ENCODE data around the gene TRPM4. TPM values are rescaled to one million over a fixed set of nuclear protein-coding genes. Genes with fewer than 3 reads are reported as not detected.

TRPM4 gene
- total and polyA plus RNA-seq, 2 of the 13 experiments (the other 11 are each of a cell fraction or from before 2014, with no cell fraction given), result 1.9 to 4.3 TPM

DNA sequence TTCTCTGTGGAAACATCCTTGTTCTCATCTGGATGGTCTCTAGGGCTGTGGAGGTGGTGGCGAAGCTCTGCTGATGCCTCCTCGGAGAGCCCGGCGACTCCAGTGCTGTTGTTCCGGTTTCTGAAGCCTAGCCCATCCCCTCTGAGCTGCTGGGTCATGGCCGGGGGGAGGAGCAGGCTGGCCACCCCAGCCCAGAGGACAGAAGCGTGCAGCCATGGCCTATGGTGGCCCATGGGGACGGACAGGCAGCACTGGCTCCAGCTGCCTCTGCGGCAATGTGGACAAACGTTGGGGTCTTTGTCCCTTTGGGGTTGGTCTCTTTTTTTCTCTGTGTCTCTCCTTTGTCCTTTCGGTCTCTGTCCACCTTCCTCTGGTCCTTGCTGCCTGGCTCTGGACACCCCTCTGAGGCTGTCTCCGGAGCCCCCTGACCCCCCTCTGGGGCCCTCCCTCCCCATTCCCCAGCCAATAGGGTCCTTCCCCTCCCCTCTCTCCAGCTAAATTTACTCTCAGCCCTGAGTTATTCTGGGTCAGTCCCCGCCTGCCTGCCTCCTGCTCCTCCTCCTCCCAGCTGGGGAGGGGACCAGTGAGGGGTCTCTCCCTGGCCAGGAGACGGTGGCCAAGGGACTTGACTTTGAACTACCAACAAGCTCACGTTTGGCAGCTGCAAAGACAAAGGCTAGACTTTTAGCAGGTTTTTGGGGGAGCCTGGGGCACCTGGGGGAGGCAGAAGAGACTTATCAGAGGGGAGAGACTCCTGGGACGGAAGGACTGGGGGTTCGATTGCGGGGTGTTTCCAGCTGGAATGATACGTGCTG lies 2.4 kb upstream of the TRPM4 start, which contains the start of gene HRC:
Gene HRC (minus strand): TSS at position 392 of the 815 bp plus-strand sequence. CDS start 159 bp downstream, at position 233.
- WGBS (ENCODE audit: low lambda C conversion rate), result 8% methylated on average over 14 of the region's 19 CpGs
- ATAC-seq (peak; percentile 53), FAIRE-seq (no peak), DNase-seq (ENCODE audit: low spot score) (peak; percentile 47)
- no peaks in the 10 kb centered on the region for H3K36me3 ChIP-seq (replicated peaks in 1 of 2; ENCODE audit: control insufficient read depth in 1 of 2, insufficient read depth in 2 of 2, low read length in 2 of 2)
- peaks cover 60% of the 10 kb centered on the region for H3K4me1 ChIP-seq (ENCODE audit: insufficient read depth, low read length)
- H3K4me2 ChIP-seq (ENCODE audit: low read depth, low read length), result peak within 1 kb of the TSS; percentile 59
- ChIA-PET POLR2A (interaction anchor here (0.7 to 1.8 kb wide), 6 partner anchors 10 to 162 kb away, joined by 3 to 9 read pairs (median 4); partner anchors contain the start of genes LIN7B and RUVBL2), CTCF (ENCODE audit: low intra/inter-chr PET ratio, low total read pairs) (no interaction called here)
- TSS peak; percentile 77 for BruUV-seq (replicated peaks)
- H3K4me3 ChIP-seq (replicated peaks in 1 of 3; ENCODE audit: insufficient read depth in 1 of 3, low read depth in 2 of 3, low read length in 3 of 3), result peak within 1 kb of the TSS; percentile 16 to 64 (median 36); a peak in 5 of 6 replicates
- peak within 1 kb of the TSS; percentile 44 for H3K27ac ChIP-seq (ENCODE audit: extremely low read length, insufficient read depth, low read length)
- H3K9me3 ChIP-seq (ENCODE audit: low read length), result no peaks in the 10 kb centered on the region
- no peaks in the 10 kb centered on the region for H3K79me2 ChIP-seq (ENCODE audit: insufficient read depth, low read length)
- H4K20me1 ChIP-seq (ENCODE audit: insufficient read depth, low read length), result no peaks in the 10 kb centered on the region
- peak within 1 kb of the TSS; percentile 47; the same call in 1 of the 2 replicates for H3K9ac ChIP-seq (ENCODE audit: insufficient read depth, low read depth, low read length)
- in situ Hi-C loops (cut with HindIII; ENCODE audit: extremely low pct_ligation_motif_present, low pct_unique_long_range_greater_than_20kb), result loop anchor here (5.0 kb wide), 1 partner anchor 42 kb away; no protein-coding TSS in a partner anchor
- H3K27me3 ChIP-seq (ENCODE audit: control insufficient read depth in 1 of 2, insufficient read depth in 2 of 2, low read length in 2 of 2), result no peaks in the 10 kb centered on the region; a peak in 2 of 5 replicates
- H2AFZ ChIP-seq (ENCODE audit: low read length), result no peak within 1 kb of the TSS
- intact Hi-C loops (cut with micrococcal nuclease; ENCODE audit: unreplicated experiment), result loop anchor here (10.0 kb wide), 1 partner anchor 50 kb away; no protein-coding TSS in a partner anchor
- TF ChIP-seq U2AF1 (optimal IDR thresholded peaks at IDR 0.05; ENCODE audit: low read depth, low read length) (no peak), PHF20 (CRISPR knock-in tag; IDR thresholded peaks at IDR 0.05) (peak; percentile 62), ZNF296 (CRISPR knock-in tag; conservative IDR thresholded peaks at IDR 0.05) (peak; percentile 80; the same call in 1 of the 2 replicates), SP1 (IDR thresholded peaks at IDR 0.05) (no peak), SP1 (CRISPR knock-in tag; IDR thresholded peaks at IDR 0.05) (no peak), NR2F1 (CRISPR knock-in tag; IDR thresholded peaks at IDR 0.05) (peak in 1 of 2 experiments; percentile 22; a peak in 1 of 4 replicates), SRSF4 (IDR thresholded peaks at IDR 0.05; ENCODE audit: low read depth, low read length, poor library complexity, severe bottlenecking) (no peak), NFAT5 (CRISPR knock-in tag; IDR thresholded peaks at IDR 0.05) (no peak), TRIM24 (CRISPR knock-in tag; IDR thresholded peaks at IDR 0.05) (no peak), ADNP (CRISPR knock-in tag; IDR thresholded peaks at IDR 0.05) (no peak), ATF4 (CRISPR knock-in tag; IDR thresholded peaks at IDR 0.05) (no peak), EED (CRISPR knock-in tag; IDR thresholded peaks at IDR 0.05) (no peak), NR2F6 (IDR thresholded peaks at IDR 0.05) (0 out of 2 replicates have a peak, but pooled peaks have one; percentile 25), NR2F6 (CRISPR knock-in tag; IDR thresholded peaks at IDR 0.05) (peak; percentile 61; the same call in 1 of the 2 replicates), ZNF83 (CRISPR knock-in tag; IDR thresholded peaks at IDR 0.05; ENCODE audit: borderline replicate concordance) (no peak)

Measured in HepG2 (cell line).